ENCODE results near the gene CREB1.

CREB1 gene

GRCh38 chr2:207617011-207617671, 87.4 kb downstream of the CREB1 start:
- DNase-seq (ENCODE audit: low spot score) (peak; percentile 75), ATAC-seq (ENCODE audit: low read depth) (peak; percentile 81)
- no peak for TF ChIP-seq CTCF (IDR thresholded peaks at IDR 0.05; ENCODE audit: poor library complexity, severe bottlenecking)
- no peak overlapping the region for H3K4me3 ChIP-seq (ENCODE audit: severe bottlenecking)
- peaks cover 22% of the 10 kb centered on the region for H3K4me1 ChIP-seq (ENCODE audit: insufficient read depth, poor library complexity, severe bottlenecking)
- no peaks in the 10 kb centered on the region for H3K27me3 ChIP-seq (ENCODE audit: insufficient read depth, poor library complexity, severe bottlenecking)
- H3K27ac ChIP-seq (ENCODE audit: poor library complexity, severe bottlenecking), result peak overlapping the region; percentile 92
- H3K36me3 ChIP-seq (ENCODE audit: low read depth), result peaks cover 51% of the 10 kb centered on the region
- H3K9me3 ChIP-seq (ENCODE audit: severe bottlenecking), result no peaks in the 10 kb centered on the region

- Histone ChIP-seq H3K27ac (ENCODE audit: poor library complexity, severe bottlenecking) (no peak overlapping the region), H3K36me3 (ENCODE audit: low read depth) (peaks cover 56% of the 10 kb centered on the region), H3K4me1 (ENCODE audit: insufficient read depth, poor library complexity, severe bottlenecking) (peaks cover 22% of the 10 kb centered on the region), H3K9me3 (ENCODE audit: severe bottlenecking) (no peaks in the 10 kb centered on the region), H3K4me3 (ENCODE audit: severe bottlenecking) (no peak overlapping the region), H3K27me3 (ENCODE audit: insufficient read depth, poor library complexity, severe bottlenecking) (no peaks in the 10 kb centered on the region)
- DNase-seq (ENCODE audit: low spot score) (no peak), ATAC-seq (ENCODE audit: low read depth) (no peak)
- TF ChIP-seq CTCF (IDR thresholded peaks at IDR 0.05; ENCODE audit: poor library complexity, severe bottlenecking), result no peak
These were observed 90.0 kb downstream of the CREB1 start for GRCh38 chr2:207619764-207620203.

- no peak for DNase-seq (ENCODE audit: low spot score)
- Histone ChIP-seq H3K36me3 (ENCODE audit: low read depth) (peaks cover 46% of the 10 kb centered on the region), H3K4me1 (ENCODE audit: insufficient read depth, poor library complexity, severe bottlenecking) (peaks cover 18% of the 10 kb centered on the region), H3K4me3 (ENCODE audit: severe bottlenecking) (no peak overlapping the region), H3K27ac (ENCODE audit: poor library complexity, severe bottlenecking) (no peak overlapping the region), H3K9me3 (ENCODE audit: severe bottlenecking) (no peaks in the 10 kb centered on the region), H3K27me3 (ENCODE audit: insufficient read depth, poor library complexity, severe bottlenecking) (no peaks in the 10 kb centered on the region)
- no peak for TF ChIP-seq CTCF (IDR thresholded peaks at IDR 0.05; ENCODE audit: poor library complexity, severe bottlenecking)
- no peak for ATAC-seq (ENCODE audit: low read depth)
These were observed 91.8 kb downstream of the CREB1 start for GRCh38 chr2:207621501-207622039.

- no peaks in the 10 kb centered on the region for H3K27me3 ChIP-seq (ENCODE audit: insufficient read depth, poor library complexity, severe bottlenecking)
- H3K4me1 ChIP-seq (ENCODE audit: insufficient read depth, poor library complexity, severe bottlenecking), result no peaks in the 10 kb centered on the region
- no peak for TF ChIP-seq CTCF (IDR thresholded peaks at IDR 0.05; ENCODE audit: poor library complexity, severe bottlenecking)
- peaks cover 30% of the 10 kb centered on the region for H3K36me3 ChIP-seq (ENCODE audit: low read depth)
- peak overlapping the region; percentile 85 for H3K27ac ChIP-seq (ENCODE audit: poor library complexity, severe bottlenecking)
- H3K9me3 ChIP-seq (ENCODE audit: severe bottlenecking), result no peaks in the 10 kb centered on the region
- ATAC-seq (ENCODE audit: low read depth) (peak; percentile 69), DNase-seq (ENCODE audit: low spot score) (no peak)
- H3K4me3 ChIP-seq (ENCODE audit: severe bottlenecking), result peak overlapping the region; percentile 83
These were observed 94.6 kb downstream of the CREB1 start for GRCh38 chr2:207624185-207625013.

Measured in RWPE2 (cell line).